HepG2 (cell line): ENCODE measurements around the gene ASGR1. TPM values are rescaled to one million over a fixed set of nuclear protein-coding genes. Genes with fewer than 3 reads are reported as not detected.
A peak's percentile ranks its signal among the peaks of the same experiment; 100 is the strongest.

Experiments
- CHD2 ChIP-seq: IDR thresholded peaks from 2 replicates; pipeline ENCODE4 v1.6.1; 2011; ENCODE audit warnings: low read depth, low read length, improper control_type of control experiment
- GMEB1 ChIP-seq: sonication (generic); formaldehyde crosslinking; IDR thresholded peaks from 2 replicates; pipeline ENCODE4 v1.5.1; 2020; ENCODE audit warnings: missing genetic modification reagents, mild to moderate bottlenecking, borderline replicate concordance
- HDAC6 ChIP-seq: fragments of 200-600 bp; sonication (generic); IDR thresholded peaks from 2 replicates; pipeline ENCODE4 v1.7.0; 2017; ENCODE audit warnings: mild to moderate bottlenecking, antibody characterized with exemption, low read length, low read depth
- KDM4B ChIP-seq: sonication (generic); formaldehyde crosslinking; IDR thresholded peaks from 2 replicates; pipeline ENCODE4 v1.4.0; 2020; ENCODE audit warnings: missing genetic modification reagents
- KIAA2018 ChIP-seq: sonication (generic); formaldehyde crosslinking; IDR thresholded peaks from 2 replicates; pipeline ENCODE4 v1.5.0; 2020; ENCODE audit warnings: mild to moderate bottlenecking, missing genetic modification reagents, borderline replicate concordance
- PRDM10 ChIP-seq: sonication (generic); formaldehyde crosslinking; IDR thresholded peaks from 2 replicates; pipeline ENCODE4 v1.4.0; 2020; ENCODE audit warnings: low read depth, missing genetic modification reagents
- RFX1 ChIP-seq: fragments of 450-650 bp; IDR thresholded peaks from 2 replicates; pipeline ENCODE4 v1.6.1; 2017
- SMC3 ChIP-seq: IDR thresholded peaks from 2 replicates; pipeline ENCODE4 v1.6.1; 2011; ENCODE audit warnings: low read length, improper control_type of control experiment
- SP2 ChIP-seq: sonication (generic); formaldehyde crosslinking; IDR thresholded peaks from 2 replicates; pipeline ENCODE4 v1.5.1; 2020; ENCODE audit warnings: mild to moderate bottlenecking, missing genetic modification reagents
- SSRP1 ChIP-seq: IDR thresholded peaks from 2 replicates; pipeline ENCODE4 v1.6.1; 2016; ENCODE audit warnings: control low read depth
- TAF1 ChIP-seq: sonication (generic); formaldehyde crosslinking; IDR thresholded peaks from 2 replicates; pipeline ENCODE4 v1.4.0; 2020; ENCODE audit warnings: missing genetic modification reagents
- ZNF276 ChIP-seq: sonication (generic); formaldehyde crosslinking; IDR thresholded peaks from 2 replicates; pipeline ENCODE4 v1.4.0; 2020; ENCODE audit warnings: mild to moderate bottlenecking, low read depth, missing genetic modification reagents
- ZNF430 ChIP-seq: sonication (generic); formaldehyde crosslinking; IDR thresholded peaks from 2 replicates; pipeline ENCODE4 v1.9.0; 2021; ENCODE audit warnings: mild to moderate bottlenecking, missing genetic modification reagents
- ZNF652 ChIP-seq: IDR thresholded peaks from 2 replicates; pipeline ENCODE4 v1.6.1; 2016; ENCODE audit warnings: low read depth, borderline replicate concordance
- ZNF768 ChIP-seq: sonication (generic); formaldehyde crosslinking; IDR thresholded peaks from 2 replicates; pipeline ENCODE4 v1.4.0; 2020; ENCODE audit warnings: missing genetic modification reagents
- polyA plus RNA-seq, 8 experiments: library from polyadenylated mRNA; depleted of rRNA in 3 of 8; stranded (reverse) in 7 of 8; unstranded in 1 of 8; fragments of >200 nt; fragmentation: Illumina TruSeq in 4 of 8; extraction: Trizol in 4 of 8; gene quantifications; 2 replicates each; pipeline versions ENCODE4 v1.2.1 to v1.2.3, GENCODE V29; 2011 to 2016; ENCODE audit warnings: low read depth in 4 of 8, missing spikeins in 1 of 8, mixed read lengths in 1 of 8; ENCODE audit not compliant: insufficient read depth in 1 of 8
- total RNA-seq, 5 experiments: library from RNA; depleted of rRNA; stranded (reverse); fragments of >200 nt; fragmentation: Illumina TruSeq; extraction: Trizol; gene quantifications; 2 replicates each; pipeline ENCODE4 v1.2.3, GENCODE V29; 2016; ENCODE audit warnings: low read depth in 1 of 5

Gene ASGR1
- total and polyA plus RNA-seq, 2 of the 13 experiments (the other 11 are each of a cell fraction or from before 2014, with no cell fraction given): 353 to 796 TPM

GRCh38 chr17:7156342-7156940 is 22.7 kb downstream of the ASGR1 start (continued):
- TF ChIP-seq KIAA2018 (CRISPR knock-in tag) (0 out of 2 replicates have a peak, but pooled peaks have one; percentile 61), SMC3 (no peak), KDM4B (CRISPR knock-in tag) (no peak), HDAC6 (no peak), SP2 (CRISPR knock-in tag) (no peak), ZNF768 (CRISPR knock-in tag) (peak; percentile 26; the same call in 1 of the 2 replicates), SSRP1 (CRISPR knock-in tag) (no peak; the same call in 1 of the 2 replicates), ZNF276 (peak; percentile 90), CHD2 (peak; percentile 52; the same call in 1 of the 2 replicates), ZNF652 (no peak), GMEB1 (CRISPR knock-in tag) (peak; percentile 56; the same call in 1 of the 2 replicates), RFX1 (no peak), TAF1 (no peak), ZNF430 (CRISPR knock-in tag) (peak; percentile 88), PRDM10 (CRISPR knock-in tag) (peak; percentile 66; the same call in 1 of the 2 replicates)
